Measurements from ENCODE around the gene LARP1B.
"Not testable (repeated sequence)": the region's sequence is repeated elsewhere in the genome, so short reads cannot be mapped to it uniquely, and the experiment has no call there.

The LARP1B gene

GRCh38 chr4:128130621-128131020 lies 69.5 kb downstream of the LARP1B start:
- no peak for DNase-seq
- intact Hi-C loops (cut with DNase I), result no loop called here

- no peak for DNase-seq
- intact Hi-C loops (cut with DNase I), result no loop called here
Observed at GRCh38 chr4:128134925-128135324, 73.8 kb downstream of the LARP1B start.

- intact Hi-C loops (cut with DNase I), result no loop called here
- no peak for DNase-seq
Observed at GRCh38 chr4:128135391-128135790, 74.3 kb downstream of the LARP1B start.

- intact Hi-C loops (cut with DNase I), result no loop called here
- no peak for DNase-seq
Observed at GRCh38 chr4:128141866-128142265, 80.8 kb downstream of the LARP1B start.

- DNase-seq, result no peak
- intact Hi-C loops (cut with DNase I), result no loop called here
Observed at GRCh38 chr4:128145727-128146126, 84.6 kb downstream of the LARP1B start.

GRCh38 chr4:128153800-128154199 lies 92.7 kb downstream of the LARP1B start:
- intact Hi-C loops (cut with DNase I), result no loop called here
- no peak for DNase-seq

- DNase-seq, result peak in 1 of 10 donors; percentile 83
- intact Hi-C loops (cut with DNase I), result no loop called here
Observed at GRCh38 chr4:128155231-128155855, 94.2 kb downstream of the LARP1B start.

GRCh38 chr4:128155874-128156456 lies 94.9 kb downstream of the LARP1B start:
- intact Hi-C loops (cut with DNase I), result no loop called here
- peak in 3 of 10 donors; percentile 11 to 89 (median 30) for DNase-seq

- intact Hi-C loops (cut with DNase I), result not testable (repeated sequence)
- peak in 2 of 10 donors; percentile 70 to 79 for DNase-seq
Observed at GRCh38 chr4:128156472-128156871, 95.4 kb downstream of the LARP1B start.

GRCh38 chr4:128158894-128159293 lies 97.8 kb downstream of the LARP1B start:
- no peak for DNase-seq
- intact Hi-C loops (cut with DNase I), result no loop called here

GRCh38 chr4:128159967-128160366 lies 98.9 kb downstream of the LARP1B start:
- intact Hi-C loops (cut with DNase I), result no loop called here
- DNase-seq, result no peak

GRCh38 chr4:128161138-128161537 lies 100.0 kb downstream of the LARP1B start:
- intact Hi-C loops (cut with DNase I), result no loop called here
- no peak for DNase-seq

GRCh38 chr4:128162434-128162833 lies 101.3 kb downstream of the LARP1B start:
- no peak for DNase-seq
- intact Hi-C loops (cut with DNase I), result no loop called here

GRCh38 chr4:128163177-128164117 lies 102.3 kb downstream of the LARP1B start:
- intact Hi-C loops (cut with DNase I), result no loop called here

GRCh38 chr4:128166982-128167381 lies 105.9 kb downstream of the LARP1B start:
- intact Hi-C loops (cut with DNase I), result no loop called here
- no peak for DNase-seq

More at GRCh38 chr4:128163177-128164117, 102.3 kb downstream of the LARP1B start:
- DNase-seq, result no peak

- DNase-seq, result no peak
- intact Hi-C loops (cut with DNase I), result no loop called here
Observed at GRCh38 chr4:128168701-128169100, 107.6 kb downstream of the LARP1B start.

- intact Hi-C loops (cut with DNase I), result no loop called here
- no peak for DNase-seq
Observed at GRCh38 chr4:128169245-128169644, 108.1 kb downstream of the LARP1B start.

GRCh38 chr4:128176643-128177042 lies 115.5 kb downstream of the LARP1B start:
- DNase-seq, result no peak
- intact Hi-C loops (cut with DNase I), result no loop called here

- intact Hi-C loops (cut with DNase I), result no loop called here
- DNase-seq, result no peak
Observed at GRCh38 chr4:128177498-128177897, 116.4 kb downstream of the LARP1B start.

GRCh38 chr4:128186623-128187022 lies 125.5 kb downstream of the LARP1B start:
- intact Hi-C loops (cut with DNase I), result no loop called here
- no peak for DNase-seq

GRCh38 chr4:128191115-128191781 lies 130.1 kb downstream of the LARP1B start:
- intact Hi-C loops (cut with DNase I), result loop anchor here (1.0 kb wide), 1 partner anchor 672 kb away; no protein-coding TSS in a partner anchor
- peak in 8 of 10 donors; percentile 19 to 93 (median 64) for DNase-seq

Measured in posterior cingulate gyrus (tissue), 11 donors.